DMS153 (cell line): Measurements from ENCODE around the gene FUT4.
"Not testable (repeated sequence)": the region's sequence is repeated elsewhere in the genome, so short reads cannot be mapped to it uniquely, and the experiment has no call there.

ENCODE experiments used
- DNase-seq: peaks from one replicate; lab custom pipeline; 2025; lab: John Stamatoyannopoulos, UW

FUT4 gene

DNA sequence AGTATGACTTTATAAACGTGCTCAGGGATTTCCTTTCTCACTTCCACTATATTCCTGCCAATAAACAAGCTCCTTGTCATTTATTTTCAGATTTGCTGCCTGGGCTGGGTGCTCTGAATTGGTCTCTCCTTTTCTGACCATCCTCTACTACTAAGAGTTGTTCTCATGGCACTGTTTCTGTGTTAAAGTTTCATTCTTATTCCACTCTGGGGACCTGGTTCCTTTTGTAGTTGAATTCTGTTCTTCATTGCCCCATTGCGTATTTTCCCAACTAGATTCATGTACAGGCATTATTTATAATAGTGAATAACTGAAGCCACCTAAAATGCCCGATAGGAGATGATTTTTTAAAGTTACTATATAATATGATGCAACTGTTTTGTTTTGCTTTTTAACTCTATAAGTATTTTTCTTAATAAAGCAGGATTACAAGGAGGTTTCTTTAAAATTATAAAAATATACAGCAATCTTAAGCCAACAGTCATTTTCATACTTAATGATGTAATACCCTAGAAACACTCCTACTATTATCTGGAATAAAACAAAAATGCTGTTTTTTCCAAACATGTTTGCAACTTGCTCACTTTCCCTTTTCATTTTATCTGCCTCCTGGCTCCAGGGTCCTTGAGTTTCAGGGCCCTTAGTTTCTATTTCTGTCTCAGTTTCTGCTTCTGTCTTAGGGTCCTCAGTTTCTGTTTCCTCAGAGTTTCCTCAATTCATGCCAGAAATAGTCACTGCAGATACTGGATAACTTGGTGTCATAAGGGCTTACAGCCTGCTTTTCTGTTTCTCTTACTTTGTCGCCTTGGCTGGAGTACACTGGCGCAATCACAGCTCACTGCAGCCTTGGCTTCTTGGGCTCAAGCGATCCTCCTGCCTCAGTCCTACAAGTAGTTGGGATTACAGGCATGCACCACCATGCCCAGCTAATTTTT, 9.8 kb upstream of the FUT4 start:
- no peak for DNase-seq

GRCh38 chr11:94536386-94536785, 7.3 kb upstream of the FUT4 start:
- DNase-seq = no peak

GRCh38 chr11:94537031-94537600, 6.6 kb upstream of the FUT4 start:
- no peak for DNase-seq

GRCh38 chr11:94539420-94539819, 4.3 kb upstream of the FUT4 start:
- DNase-seq = no peak

DNA sequence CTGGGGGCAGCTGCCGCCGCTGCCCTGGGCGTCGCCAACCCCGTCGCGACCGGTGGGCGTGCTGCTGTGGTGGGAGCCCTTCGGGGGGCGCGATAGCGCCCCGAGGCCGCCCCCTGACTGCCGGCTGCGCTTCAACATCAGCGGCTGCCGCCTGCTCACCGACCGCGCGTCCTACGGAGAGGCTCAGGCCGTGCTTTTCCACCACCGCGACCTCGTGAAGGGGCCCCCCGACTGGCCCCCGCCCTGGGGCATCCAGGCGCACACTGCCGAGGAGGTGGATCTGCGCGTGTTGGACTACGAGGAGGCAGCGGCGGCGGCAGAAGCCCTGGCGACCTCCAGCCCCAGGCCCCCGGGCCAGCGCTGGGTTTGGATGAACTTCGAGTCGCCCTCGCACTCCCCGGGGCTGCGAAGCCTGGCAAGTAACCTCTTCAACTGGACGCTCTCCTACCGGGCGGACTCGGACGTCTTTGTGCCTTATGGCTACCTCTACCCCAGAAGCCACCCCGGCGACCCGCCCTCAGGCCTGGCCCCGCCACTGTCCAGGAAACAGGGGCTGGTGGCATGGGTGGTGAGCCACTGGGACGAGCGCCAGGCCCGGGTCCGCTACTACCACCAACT, 1.0 kb downstream of the FUT4 start:
- no peak for DNase-seq

GRCh38 chr11:94545264-94546161, 1.8 kb downstream of the FUT4 start:
- DNase-seq = no peak

GRCh38 chr11:94546162-94546470, 2.4 kb downstream of the FUT4 start:
- no peak for DNase-seq

DNA sequence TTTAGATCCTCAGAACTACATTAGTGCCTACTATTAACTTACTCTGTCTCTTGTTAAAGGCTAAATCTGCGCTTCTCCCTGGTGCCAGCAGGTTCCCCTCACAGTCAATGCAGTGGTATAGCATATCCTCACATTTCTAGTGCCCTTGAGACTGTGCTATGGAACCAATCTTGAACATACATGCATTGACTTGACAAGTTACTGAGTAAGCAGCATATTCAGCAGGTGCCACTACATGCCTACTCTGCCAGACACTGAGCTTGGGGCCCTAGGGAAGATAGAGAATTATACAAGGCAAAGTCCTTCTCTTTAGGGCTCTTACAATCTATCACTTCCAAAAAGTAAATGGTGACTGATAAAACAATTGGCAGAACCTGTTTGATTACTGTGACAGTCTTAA, 3.2 kb downstream of the FUT4 start:
- DNase-seq = no peak

- no peak for DNase-seq
These were observed 5.4 kb downstream of the FUT4 start for GRCh38 chr11:94549146-94549545.

DNA sequence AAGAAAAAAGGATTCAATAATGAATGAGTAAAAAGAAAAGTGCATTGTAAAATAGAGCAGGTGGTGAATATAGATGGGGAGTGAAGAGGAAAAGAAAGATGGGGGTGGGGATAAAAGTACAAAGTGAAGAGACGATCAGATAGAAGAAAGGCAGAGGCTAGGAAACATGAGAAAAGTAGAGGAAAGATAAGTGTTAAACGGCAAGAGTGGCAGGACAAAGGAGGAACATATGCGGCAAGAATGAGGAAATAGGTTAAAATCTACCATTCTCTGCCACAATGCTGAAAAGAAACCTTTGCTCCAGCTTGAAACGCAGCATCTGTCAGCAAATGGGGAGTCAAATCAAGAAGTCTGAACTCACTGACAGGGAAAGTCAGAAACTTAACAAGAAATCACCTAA, 6.8 kb downstream of the FUT4 start:
- DNase-seq = no peak

DNA sequence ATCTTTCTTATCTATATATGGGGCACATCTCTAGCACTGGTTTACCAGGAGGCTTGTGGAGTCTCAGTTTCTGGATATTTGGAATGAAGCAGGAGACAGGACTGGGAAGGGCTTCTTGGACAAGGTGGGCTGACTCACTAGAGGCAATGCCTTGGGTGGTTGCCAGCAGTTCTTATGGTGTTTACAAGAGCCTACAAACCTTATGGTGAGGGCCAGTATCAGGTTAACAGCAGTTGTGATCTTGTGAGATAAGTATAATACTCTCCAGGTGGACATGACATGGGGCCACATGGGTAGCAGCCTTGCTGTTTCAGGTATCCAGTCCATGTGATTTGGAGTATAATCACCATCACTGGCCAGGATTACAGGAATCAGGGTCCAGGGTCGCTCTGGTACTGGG, 10.2 kb downstream of the FUT4 start:
- DNase-seq = no peak

DNA sequence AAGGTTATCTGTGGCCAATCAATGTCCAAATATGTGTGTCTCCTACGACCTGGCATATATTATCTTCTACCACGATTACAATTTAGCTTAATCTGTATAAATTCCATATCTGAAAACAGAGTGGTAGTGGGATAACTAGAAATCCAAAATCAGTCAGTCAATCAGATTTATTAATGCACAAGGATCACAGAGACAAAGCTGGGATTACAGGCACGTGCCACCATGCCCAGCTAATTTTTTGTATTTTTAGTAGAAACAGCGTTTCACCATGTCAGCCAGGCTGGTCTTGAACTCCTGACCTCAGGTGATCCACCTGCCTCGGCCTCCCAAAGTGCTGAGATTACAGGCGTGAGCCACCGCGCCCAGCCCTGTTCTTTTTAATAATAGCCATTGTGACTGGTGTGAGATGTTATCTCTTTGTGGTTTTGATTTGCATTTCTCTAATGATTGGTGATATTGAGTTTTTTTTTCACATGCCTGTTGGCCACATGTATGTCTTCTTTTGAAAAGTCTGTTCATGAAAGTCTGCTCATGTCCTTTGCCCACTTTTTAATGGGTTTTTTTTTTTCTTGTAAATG, 12.1 kb downstream of the FUT4 start:
- not testable (repeated sequence) for DNase-seq

DNA sequence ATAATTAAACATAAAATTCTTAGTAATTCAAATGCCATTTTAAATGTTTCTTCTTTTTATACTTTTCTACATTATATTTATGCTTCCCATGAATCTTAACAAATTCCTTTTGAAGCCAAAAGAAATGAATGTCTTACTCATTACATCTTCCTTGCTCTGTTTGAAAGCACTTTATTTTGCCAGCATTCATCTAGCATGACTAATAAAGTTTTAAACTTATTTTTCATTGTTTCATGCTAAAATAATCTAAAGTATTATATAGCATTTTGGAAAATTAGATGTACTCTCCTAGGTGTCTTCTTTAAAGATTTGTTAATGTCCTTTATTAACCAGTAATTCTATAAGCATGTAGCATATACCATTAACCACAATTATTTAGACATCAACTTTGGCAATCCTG, 13.7 kb downstream of the FUT4 start:
- DNase-seq = no peak

DNA sequence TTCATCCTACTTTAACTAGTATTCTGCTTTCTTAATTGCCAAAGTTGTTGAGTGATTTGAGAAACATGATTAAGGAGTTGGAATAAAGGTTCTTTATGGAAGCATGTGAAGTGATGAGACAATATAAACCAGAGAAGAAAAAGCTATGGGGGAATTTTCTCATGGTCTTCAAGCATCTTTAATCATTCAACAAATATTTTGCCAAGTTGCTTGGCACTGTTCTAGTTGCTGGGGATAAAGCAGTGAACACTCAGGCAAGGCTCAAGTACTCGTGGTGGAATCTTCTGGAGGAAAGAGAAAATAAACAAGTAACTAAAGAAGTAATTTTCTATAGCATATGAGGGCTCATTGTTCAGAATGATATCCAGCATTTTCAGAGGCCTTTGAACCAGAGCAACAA, 14.3 kb downstream of the FUT4 start:
- no peak for DNase-seq

GRCh38 chr11:94558468-94558867, 14.7 kb downstream of the FUT4 start:
- DNase-seq = no peak

DNA sequence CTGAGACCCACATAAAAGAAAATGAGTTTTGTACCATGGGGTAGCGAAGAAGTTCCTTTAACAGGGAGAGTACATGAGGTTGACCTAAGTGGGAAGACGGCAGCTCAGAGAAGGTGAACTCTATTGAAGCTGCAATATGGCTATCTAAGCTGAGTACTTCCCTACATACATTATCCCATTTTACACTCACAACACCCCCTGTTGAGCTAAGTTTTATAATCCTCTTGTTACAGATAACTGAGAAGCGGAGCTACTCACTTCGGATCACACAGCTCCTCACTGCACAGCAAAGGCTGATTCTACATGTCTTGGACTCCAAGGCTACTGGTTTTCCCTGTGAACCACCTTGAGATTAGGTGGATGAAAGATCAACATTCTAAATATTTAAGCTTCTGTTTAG, 15.2 kb downstream of the FUT4 start:
- DNase-seq = no peak

- no peak for DNase-seq
These were observed 15.6 kb downstream of the FUT4 start for GRCh38 chr11:94559361-94559760.

DNA sequence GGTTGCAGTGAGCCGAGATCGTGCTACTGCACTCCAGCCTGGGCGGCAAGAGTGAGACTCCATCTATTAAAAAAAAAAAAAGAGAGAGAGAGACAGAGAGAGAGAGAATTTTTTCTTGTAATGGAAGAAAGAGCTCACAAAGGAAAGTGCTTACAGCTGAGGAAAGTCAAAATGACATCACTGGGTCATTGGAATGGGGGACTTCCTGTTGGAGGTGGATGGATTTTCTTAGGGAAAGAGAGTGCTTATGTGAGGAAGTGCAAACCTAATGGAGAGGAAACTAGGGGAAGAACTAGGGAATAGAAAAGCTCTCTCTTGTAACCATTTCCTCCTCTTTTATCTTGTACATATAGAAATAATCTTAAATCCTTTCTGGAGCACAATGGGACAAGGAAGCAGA, 17.1 kb downstream of the FUT4 start:
- no peak for DNase-seq

DNA sequence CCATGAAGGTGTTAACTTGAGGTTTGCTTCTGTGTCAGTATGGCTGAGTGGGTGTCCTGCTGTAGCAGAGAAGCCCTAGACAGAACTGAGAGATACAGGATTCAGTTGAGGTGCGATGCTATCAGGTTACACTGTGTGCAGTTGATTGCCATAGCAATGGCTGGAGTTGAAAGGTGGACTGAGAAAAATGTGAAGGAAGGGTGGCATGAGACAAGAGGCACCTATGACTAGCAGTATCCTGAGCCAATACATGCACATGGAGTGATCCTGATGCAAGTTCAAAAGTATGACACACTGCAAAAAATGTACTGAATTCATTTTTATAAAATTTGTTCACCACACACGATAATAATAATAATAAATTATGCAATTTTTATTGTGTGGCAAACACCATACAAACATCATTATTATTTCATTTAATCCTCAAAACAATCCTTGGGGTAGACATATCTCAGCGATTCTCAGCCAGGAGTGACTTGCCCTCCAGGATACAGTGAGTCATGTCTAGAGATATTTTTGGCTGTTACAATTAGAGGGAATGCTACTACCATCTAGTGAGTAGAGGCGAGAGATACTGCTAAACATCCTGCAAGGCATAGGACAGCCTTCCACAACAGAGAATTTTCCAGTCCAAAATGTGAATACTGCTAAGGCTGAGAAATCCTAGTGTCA, 19.6 kb downstream of the FUT4 start:
- no peak for DNase-seq

GRCh38 chr11:94563848-94564467, 20.2 kb downstream of the FUT4 start:
- no peak for DNase-seq

DNA sequence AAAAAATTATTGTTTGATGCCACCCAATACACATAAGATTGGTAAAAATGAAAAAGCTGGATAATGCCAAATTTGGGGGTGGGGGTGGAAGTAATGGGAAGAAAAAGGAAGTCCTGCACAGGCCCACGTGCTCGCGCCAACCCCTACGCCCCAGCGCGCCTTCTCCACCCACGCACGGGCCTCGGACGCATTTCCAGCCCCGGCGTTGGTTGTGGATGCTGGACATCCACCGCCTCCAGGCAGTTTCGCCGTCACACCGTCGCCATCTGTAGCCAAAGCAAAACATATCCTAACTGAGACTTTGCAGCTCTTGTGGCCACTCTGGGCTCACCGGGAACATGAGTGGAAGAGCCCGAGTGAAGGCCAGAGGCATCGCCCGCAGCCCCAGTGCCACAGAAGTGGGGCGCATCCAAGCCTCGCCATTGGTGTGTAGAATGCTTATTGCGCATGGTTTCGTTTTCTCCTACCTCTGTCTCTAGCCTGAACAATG, 23.5 kb downstream of the FUT4 start, which contains the start of gene PIWIL4:
TSS of gene PIWIL4 (plus strand) at position 188 of the 490 bp plus-strand sequence. CDS start at position 339, 151 bp downstream.
- no peak for DNase-seq
